Endodermal cell (in vitro differentiated cells): ENCODE results near the gene CASP9. TPM values are rescaled to one million over a fixed set of nuclear protein-coding genes. Genes with fewer than 3 reads are reported as not detected.

Experiments used
- DNase-seq: peaks from one replicate; pipeline ENCODE4 v3.0.0-alpha.2; 2017
- H3K27ac ChIP-seq: 2 replicates; pipeline ENCODE4 v1.5.1; 2013; ENCODE audit warnings: mild to moderate bottlenecking, low read depth, low read length, moderate library complexity
- H3K27me3 ChIP-seq: 2 replicates; pipeline ENCODE4 v1.6.1; 2013; ENCODE audit warnings: mild to moderate bottlenecking, low read length, moderate library complexity; ENCODE audit not compliant: insufficient read depth, control insufficient read depth, poor library complexity, severe bottlenecking
- H3K36me3 ChIP-seq: 2 replicates; pipeline ENCODE4 v1.7.0; 2013; ENCODE audit warnings: mild to moderate bottlenecking, low read length, moderate library complexity; ENCODE audit not compliant: control insufficient read depth, insufficient read depth
- H3K4me1 ChIP-seq: one replicate; pipeline ENCODE4 v1.7.0; 2013; ENCODE audit warnings: low read length; ENCODE audit not compliant: control insufficient read depth, insufficient read depth
- H3K4me3 ChIP-seq: 2 replicates; pipeline ENCODE4 v1.5.1; 2013; ENCODE audit warnings: mild to moderate bottlenecking, low read length, moderate library complexity
- H3K9ac ChIP-seq: 2 replicates; pipeline ENCODE4 v1.6.1; 2013; ENCODE audit warnings: mild to moderate bottlenecking, low read length, moderate library complexity; ENCODE audit not compliant: poor library complexity, severe bottlenecking; ENCODE audit errors: extremely low read depth
- H3K9me3 ChIP-seq: 2 replicates; pipeline ENCODE4 v1.6.1; 2013; ENCODE audit warnings: mild to moderate bottlenecking, low read length, moderate library complexity; ENCODE audit not compliant: control insufficient read depth
- H3K27ac Mint-ChIP-seq: 2 replicates; pipeline ENCODE4 v1.8.0; 2020; ENCODE audit warnings: mixed read lengths
- H3K27me3 Mint-ChIP-seq: 2 replicates; pipeline ENCODE4 v1.8.0; 2021; ENCODE audit warnings: mild to moderate bottlenecking, mixed read lengths; ENCODE audit not compliant: insufficient read depth
- H3K36me3 Mint-ChIP-seq: 2 replicates; pipeline ENCODE4 v1.8.0; 2020; ENCODE audit warnings: low read depth, mixed read lengths
- H3K4me1 Mint-ChIP-seq: 2 replicates; pipeline ENCODE4 v1.8.0; 2020; ENCODE audit warnings: mixed read lengths
- H3K4me3 Mint-ChIP-seq: 2 replicates; pipeline ENCODE4 v1.8.0; 2020; ENCODE audit warnings: mild to moderate bottlenecking, moderate library complexity, mixed read lengths
- H3K9me3 Mint-ChIP-seq: 2 replicates; pipeline ENCODE4 v1.8.0; 2020; ENCODE audit warnings: mild to moderate bottlenecking, mixed read lengths
- CTCF ChIP-seq: fragments of 200-600 bp; sonication (generic); conservative IDR thresholded peaks from 2 replicates; pipeline ENCODE4 v1.5.0; 2021; ENCODE audit warnings: antibody characterized with exemption, mild to moderate bottlenecking
- WGBS, 2 experiments: methylation state at CpG; one replicate each; pipeline versions ENCODE4 v1.1.5 to v1.1.7; 2013; ENCODE audit warnings: missing lambda C conversion rate in 2 of 2, mixed read lengths in 1 of 2; ENCODE audit not compliant: insufficient coverage in 1 of 2, insufficient read length in 1 of 2; 5-methylcytosine and 5-hydroxymethylcytosine counted together
- total RNA-seq, 2 donors: library from RNA; stranded (reverse); fragmentation: NEBNext Ultra II Directional in 1 of 2; extraction: Animal tissue kit (Norgen Biotek cat#: 25700) in 1 of 2; gene quantifications; 2 replicates in 1 of 2; 3 replicates in 1 of 2; pipeline ENCODE4 v1.2.1, GENCODE V29; 2021

Gene CASP9
- total RNA-seq, 2 donors from 2014 or later, result 15.5 to 16.1 TPM

GRCh38 chr1:15550573-15550972, 26.6 kb upstream of the CASP9 start:
- no peak for TF ChIP-seq CTCF
- Mint-ChIP-seq H3K4me3 (no peak overlapping the region), H3K9me3 (no peaks in the 10 kb centered on the region), H3K27me3 (no peaks in the 10 kb centered on the region), H3K36me3 (peaks cover 49% of the 10 kb centered on the region), H3K4me1 (no peaks in the 10 kb centered on the region), H3K27ac (no peak overlapping the region)
- DNase-seq, result no peak
- no peak overlapping the region for H3K9ac ChIP-seq
- no peaks in the 10 kb centered on the region for H3K4me1 ChIP-seq
- H3K9me3 ChIP-seq, result no peaks in the 10 kb centered on the region
- H3K27ac ChIP-seq, result no peak overlapping the region
- H3K4me3 ChIP-seq, result no peak overlapping the region
- H3K36me3 ChIP-seq, result peaks cover 56% of the 10 kb centered on the region
- WGBS, 2 experiments, result 83 to 93% methylated on average over 2 to 6 of the region's 6 CpGs
- no peaks in the 10 kb centered on the region for H3K27me3 ChIP-seq

GRCh38 chr1:15546641-15547040, 22.6 kb upstream of the CASP9 start:
- Mint-ChIP-seq H3K27me3 (no peaks in the 10 kb centered on the region), H3K9me3 (no peaks in the 10 kb centered on the region), H3K27ac (no peak overlapping the region), H3K4me1 (no peaks in the 10 kb centered on the region), H3K4me3 (no peak overlapping the region), H3K36me3 (peaks cover 76% of the 10 kb centered on the region)
- no peaks in the 10 kb centered on the region for H3K9me3 ChIP-seq
- DNase-seq, result no peak
- peaks cover 81% of the 10 kb centered on the region for H3K36me3 ChIP-seq
- TF ChIP-seq CTCF, result no peak
- no peak overlapping the region for H3K4me3 ChIP-seq
- H3K27me3 ChIP-seq, result no peaks in the 10 kb centered on the region
- no peak overlapping the region for H3K9ac ChIP-seq
- H3K27ac ChIP-seq, result no peak overlapping the region
- WGBS, 2 experiments, result 87% methylated on average over 2 of the region's 2 CpGs; no CpG with 5 or more reads in 1 of the 2 experiments
- H3K4me1 ChIP-seq, result no peaks in the 10 kb centered on the region

- Histone ChIP-seq H3K27me3 (no peaks in the 10 kb centered on the region), H3K27ac (no peak overlapping the region), H3K4me3 (no peak overlapping the region), H3K9me3 (no peaks in the 10 kb centered on the region), H3K4me1 (no peaks in the 10 kb centered on the region), H3K9ac (no peak overlapping the region), H3K36me3 (peaks cover 87% of the 10 kb centered on the region)
- H3K27ac Mint-ChIP-seq, result no peak overlapping the region
- peaks cover 69% of the 10 kb centered on the region for H3K36me3 Mint-ChIP-seq
- H3K27me3 Mint-ChIP-seq, result no peaks in the 10 kb centered on the region
- peak; percentile 15 for DNase-seq
- TF ChIP-seq CTCF, result no peak
- no peaks in the 10 kb centered on the region for H3K4me1 Mint-ChIP-seq
- no peaks in the 10 kb centered on the region for H3K9me3 Mint-ChIP-seq
- WGBS, 2 experiments, result 93 to 95% methylated on average over 12 of the region's 12 CpGs
- H3K4me3 Mint-ChIP-seq, result no peak overlapping the region
These were observed 19.9 kb upstream of the CASP9 start for GRCh38 chr1:15543589-15544568.
